DOHH2 (cell line): ENCODE data around the gene BTBD10.

Experiments
- H3F3A ChIP-seq: fragments of 200-600 bp; sonication (generic), shearing (Covaris generic); 2 replicates; pipeline ENCODE4 v1.6.0; 2016; ENCODE audit warnings: antibody characterized with exemption, mild to moderate bottlenecking; ENCODE audit not compliant: control insufficient read depth, insufficient read depth
- H3K27ac ChIP-seq: fragments of 200-600 bp; sonication (generic); 2 replicates; pipeline ENCODE4 v1.5.1; 2014; ENCODE audit warnings: low read depth, mild to moderate bottlenecking, low read length, moderate library complexity
- H3K27me3 ChIP-seq: fragments of 200-600 bp; sonication (generic); 2 replicates; pipeline ENCODE4 v1.6.1; 2014; ENCODE audit warnings: mild to moderate bottlenecking, low read length, mixed read lengths; ENCODE audit not compliant: control insufficient read depth
- H3K36me3 ChIP-seq: fragments of 200-600 bp; sonication (generic); 2 replicates; pipeline ENCODE4 v1.6.1; 2014; ENCODE audit warnings: mild to moderate bottlenecking, low read length, moderate library complexity, mixed read lengths; ENCODE audit not compliant: control insufficient read depth
- H3K4me1 ChIP-seq: fragments of 200-600 bp; sonication (generic); 2 replicates; pipeline ENCODE4 v1.6.1; 2014; ENCODE audit warnings: mild to moderate bottlenecking, low read length, mixed read lengths; ENCODE audit not compliant: control insufficient read depth
- H3K4me2 ChIP-seq: fragments of 200-600 bp; sonication (generic); 2 replicates; pipeline ENCODE4 v1.6.0; 2014; ENCODE audit warnings: mild to moderate bottlenecking, low read length, moderate library complexity
- H3K4me3 ChIP-seq: fragments of 200-600 bp; sonication (generic); 2 replicates; pipeline ENCODE4 v1.5.1; 2014; ENCODE audit warnings: mild to moderate bottlenecking, low read length, mixed read lengths
- H3K79me2 ChIP-seq: fragments of 200-600 bp; sonication (generic); 2 replicates; pipeline ENCODE4 v1.6.1; 2014; ENCODE audit warnings: mild to moderate bottlenecking, low read length, mixed read lengths; ENCODE audit not compliant: control insufficient read depth
- H3K9me2 ChIP-seq: fragments of 200-600 bp; sonication (generic); replicated peaks from 2 replicates; pipeline ENCODE4 v1.6.1; 2014; ENCODE audit warnings: mild to moderate bottlenecking, low read length, mixed read lengths; ENCODE audit not compliant: control insufficient read depth
- H3K9me3 ChIP-seq: fragments of 200-600 bp; sonication (generic); 2 replicates; pipeline ENCODE4 v1.6.1; 2014; ENCODE audit warnings: antibody characterized with exemption, low read length, mixed read lengths; ENCODE audit not compliant: control insufficient read depth, insufficient read depth
- H4K20me1 ChIP-seq: fragments of 200-600 bp; sonication (generic); 2 replicates; pipeline ENCODE4 v1.6.0; 2014; ENCODE audit warnings: low read depth, mild to moderate bottlenecking, antibody characterized with exemption, low read length, moderate library complexity; ENCODE audit not compliant: control insufficient read depth, insufficient read depth
- EZH2phosphoT487 ChIP-seq: fragments of 200-600 bp; sonication (generic); IDR thresholded peaks from 2 replicates; pipeline ENCODE4 v1.6.1; 2017; ENCODE audit warnings: borderline replicate concordance, mild to moderate bottlenecking, antibody characterized with exemption, low read length, moderate library complexity, mixed read lengths
- TF ChIP-seq, protein P1 (sequence below): fragments of 200-600 bp; sonication (generic); IDR thresholded peaks from one replicate; pipeline ENCODE4 v1.5.1; 2014; ENCODE audit warnings: antibody characterized with exemption, mild to moderate bottlenecking, low read depth, low read length; ENCODE audit not compliant: poor library complexity, severe bottlenecking

The BTBD10 gene

GRCh38 chr11:13339195-13340153 is 123.5 kb downstream of the BTBD10 start:
- peaks cover 2% of the 10 kb centered on the region; the same call in 1 of the 2 replicates for H4K20me1 ChIP-seq
- no peak overlapping the region for H3K4me2 ChIP-seq
- TF ChIP-seq, protein P1, sequence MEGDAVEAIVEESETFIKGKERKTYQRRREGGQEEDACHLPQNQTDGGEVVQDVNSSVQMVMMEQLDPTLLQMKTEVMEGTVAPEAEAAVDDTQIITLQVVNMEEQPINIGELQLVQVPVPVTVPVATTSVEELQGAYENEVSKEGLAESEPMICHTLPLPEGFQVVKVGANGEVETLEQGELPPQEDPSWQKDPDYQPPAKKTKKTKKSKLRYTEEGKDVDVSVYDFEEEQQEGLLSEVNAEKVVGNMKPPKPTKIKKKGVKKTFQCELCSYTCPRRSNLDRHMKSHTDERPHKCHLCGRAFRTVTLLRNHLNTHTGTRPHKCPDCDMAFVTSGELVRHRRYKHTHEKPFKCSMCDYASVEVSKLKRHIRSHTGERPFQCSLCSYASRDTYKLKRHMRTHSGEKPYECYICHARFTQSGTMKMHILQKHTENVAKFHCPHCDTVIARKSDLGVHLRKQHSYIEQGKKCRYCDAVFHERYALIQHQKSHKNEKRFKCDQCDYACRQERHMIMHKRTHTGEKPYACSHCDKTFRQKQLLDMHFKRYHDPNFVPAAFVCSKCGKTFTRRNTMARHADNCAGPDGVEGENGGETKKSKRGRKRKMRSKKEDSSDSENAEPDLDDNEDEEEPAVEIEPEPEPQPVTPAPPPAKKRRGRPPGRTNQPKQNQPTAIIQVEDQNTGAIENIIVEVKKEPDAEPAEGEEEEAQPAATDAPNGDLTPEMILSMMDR, result no peak
- no peak for TF ChIP-seq EZH2phosphoT487
- no peak overlapping the region for H3K27ac ChIP-seq
- no peaks in the 10 kb centered on the region for H3K9me2 ChIP-seq
- H3K36me3 ChIP-seq, result no peaks in the 10 kb centered on the region
- no peaks in the 10 kb centered on the region for H3K79me2 ChIP-seq
- no peaks in the 10 kb centered on the region for H3K9me3 ChIP-seq
- no peaks in the 10 kb centered on the region for H3F3A ChIP-seq
- H3K4me1 ChIP-seq, result no peaks in the 10 kb centered on the region
- no peak overlapping the region for H3K4me3 ChIP-seq
- peaks cover 22% of the 10 kb centered on the region for H3K27me3 ChIP-seq

GRCh38 chr11:13338427-13339069 is 124.5 kb downstream of the BTBD10 start:
- Histone ChIP-seq H3K36me3 (no peaks in the 10 kb centered on the region), H3K27ac (no peak overlapping the region), H3K4me1 (no peaks in the 10 kb centered on the region), H3K9me2 (no peaks in the 10 kb centered on the region), H3K79me2 (no peaks in the 10 kb centered on the region), H3K9me3 (no peaks in the 10 kb centered on the region), H3K4me3 (no peak overlapping the region), H3F3A (no peaks in the 10 kb centered on the region), H4K20me1 (no peaks in the 10 kb centered on the region), H3K27me3 (peaks cover 22% of the 10 kb centered on the region), H3K4me2 (no peak overlapping the region)
- no peak for TF ChIP-seq EZH2phosphoT487
- TF ChIP-seq, protein P1, result no peak

DNA sequence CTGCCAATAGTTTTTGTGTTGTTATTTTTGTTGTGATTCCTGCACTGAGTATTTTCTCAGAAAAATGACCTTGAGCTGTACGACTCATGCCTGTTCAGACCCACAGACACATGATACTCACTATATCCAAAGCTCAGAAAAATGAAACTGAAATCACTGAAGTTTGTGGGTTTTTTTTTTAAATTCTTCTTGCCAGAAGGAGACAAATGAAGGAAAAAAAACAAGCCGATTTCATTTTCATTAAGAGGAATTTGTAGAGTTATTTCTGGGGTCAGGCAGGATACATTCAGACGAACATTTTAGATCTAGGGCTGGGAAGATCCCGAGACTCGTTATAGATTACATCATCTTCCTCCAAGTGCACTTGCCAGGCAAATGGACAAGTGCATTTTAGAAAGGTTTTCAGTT is 125.0 kb downstream of the BTBD10 start:
- Histone ChIP-seq H3K27ac (no peak overlapping the region), H3F3A (no peaks in the 10 kb centered on the region), H4K20me1 (no peaks in the 10 kb centered on the region), H3K79me2 (no peaks in the 10 kb centered on the region), H3K4me1 (no peaks in the 10 kb centered on the region), H3K36me3 (no peaks in the 10 kb centered on the region), H3K4me2 (no peak overlapping the region), H3K9me3 (no peaks in the 10 kb centered on the region), H3K4me3 (no peak overlapping the region), H3K9me2 (no peaks in the 10 kb centered on the region), H3K27me3 (peaks cover 21% of the 10 kb centered on the region)
- TF ChIP-seq, protein P1, result no peak
- no peak for TF ChIP-seq EZH2phosphoT487
